PC-9 (cell line): ENCODE measurements around the gene GADD45G. TPM values are rescaled to one million over a fixed set of nuclear protein-coding genes. Genes with fewer than 3 reads are reported as not detected.

ENCODE experiments used
- BruUV-seq: library from RNA; stranded (reverse); fragments of 400-500 nt; replicated peaks from 2 replicates; lab custom pipeline; 2021; lab: Mats Ljungman, UMichigan
- CTCF ChIA-PET: fragments of 300-600 bp; sonication (Branson Sonifier 250); formaldehyde crosslinking; loops from one replicate; lab custom pipeline; 2022; ENCODE audit warnings: antibody characterized with exemption; lab: Charles Lee
- POLR2A ChIA-PET: fragments of 300-600 bp; sonication (Branson Sonifier 250); formaldehyde crosslinking; loops from one replicate; lab custom pipeline; 2022; ENCODE audit warnings: antibody characterized with exemption; ENCODE audit not compliant: unreplicated experiment; lab: Charles Lee
- DNase-seq, 2 experiments: peaks; one replicate each; pipeline versions ENCODE4 v3.0.0 to v3.0.0-alpha.2; 2015 to 2022; ENCODE audit warnings: mixed read lengths in 1 of 2
- H2AFZ ChIP-seq: fragments of 200-600 bp; sonication (generic); 2 replicates; pipeline ENCODE4 v1.8.1; 2017; ENCODE audit warnings: antibody characterized with exemption
- H3F3A ChIP-seq: fragments of 200-600 bp; sonication (generic); 2 replicates; pipeline ENCODE4 v1.8.1; 2017; ENCODE audit warnings: antibody characterized with exemption, mild to moderate bottlenecking, low read depth; ENCODE audit not compliant: insufficient read depth
- H3K27ac ChIP-seq: fragments of 200-600 bp; sonication (generic); 2 replicates; pipeline ENCODE4 v1.6.1; 2016; ENCODE audit warnings: mixed run types
- H3K27me3 ChIP-seq: fragments of 200-600 bp; sonication (generic); 2 replicates; pipeline ENCODE4 v1.6.1; 2016; ENCODE audit warnings: low read depth, mixed run types; ENCODE audit not compliant: insufficient read depth
- H3K36me3 ChIP-seq: fragments of 200-600 bp; sonication (generic); 2 replicates; pipeline ENCODE4 v1.6.1; 2016; ENCODE audit warnings: low read depth, mixed run types
- H3K4me1 ChIP-seq: fragments of 200-600 bp; sonication (generic); replicated peaks from 2 replicates; pipeline ENCODE4 v1.6.1; 2016; ENCODE audit warnings: mixed run types; ENCODE audit not compliant: insufficient read depth
- H3K4me2 ChIP-seq: fragments of 200-600 bp; sonication (generic); 2 replicates; pipeline ENCODE4 v1.6.1; 2017; ENCODE audit warnings: mixed run types
- H3K4me3 ChIP-seq: fragments of 200-600 bp; sonication (generic); 2 replicates; pipeline ENCODE4 v1.6.1; 2016; ENCODE audit warnings: mixed run types
- H3K79me2 ChIP-seq: fragments of 200-600 bp; sonication (generic); 2 replicates; pipeline ENCODE4 v1.6.1; 2017; ENCODE audit warnings: low read depth, mixed run types
- H3K9me2 ChIP-seq: fragments of 200-600 bp; sonication (generic); 2 replicates; pipeline ENCODE4 v1.8.1; 2017; ENCODE audit warnings: mild to moderate bottlenecking; ENCODE audit not compliant: insufficient read depth
- H3K9me3 ChIP-seq: fragments of 200-600 bp; sonication (generic); 2 replicates; pipeline ENCODE4 v1.8.1; 2016; ENCODE audit warnings: low read depth; ENCODE audit not compliant: insufficient read depth
- H4K20me1 ChIP-seq: fragments of 200-600 bp; sonication (generic); 2 replicates; pipeline ENCODE4 v1.8.1; 2017; ENCODE audit not compliant: insufficient read depth
- CTCF ChIP-seq: fragments of 200-600 bp; sonication (generic); conservative IDR thresholded peaks from 2 replicates; pipeline ENCODE4 v1.6.1; 2017; ENCODE audit warnings: mixed run types, antibody characterized with exemption, mild to moderate bottlenecking, moderate library complexity
- EZH2 ChIP-seq: fragments of 200-600 bp; sonication (generic); IDR thresholded peaks from 2 replicates; pipeline ENCODE4 v1.8.0; 2017; ENCODE audit warnings: antibody characterized with exemption, low read depth
- intact Hi-C: fragments of 100-400 bp; cut with micrococcal nuclease; formaldehyde crosslinking; loops from one replicate; pipeline ENCODE4 v1.10.0; 2022; ENCODE audit not compliant: unreplicated experiment
- total RNA-seq: library from RNA; stranded (reverse); gene quantifications from 2 replicates; pipeline ENCODE4 v1.2.3, GENCODE V29; 2021

Gene GADD45G
- total RNA-seq, 1 experiment from 2014 or later = 2.4 TPM

GRCh38 chr9:89598363-89598713 lies 6.5 kb upstream of the GADD45G start:
- ChIA-PET CTCF (interaction anchor here (0.9 to 1.8 kb wide), 5 partner anchors 203 to 1271 kb away, joined by 3 to 12 read pairs (median 5); no protein-coding TSS in a partner anchor), POLR2A (no interaction called here)
- H4K20me1 ChIP-seq = no peaks in the 10 kb centered on the region; the same call in 1 of the 2 replicates
- H3K4me3 ChIP-seq = no peak overlapping the region
- H2AFZ ChIP-seq = no peak overlapping the region
- no peak overlapping the region for H3K4me2 ChIP-seq
- no peak for DNase-seq
- H3K27me3 ChIP-seq = peaks cover 91% of the 10 kb centered on the region
- H3K36me3 ChIP-seq = no peaks in the 10 kb centered on the region
- no TSS peak for BruUV-seq
- H3K79me2 ChIP-seq = no peaks in the 10 kb centered on the region
- TF ChIP-seq EZH2 (no peak), CTCF (peak; percentile 34; the same call in 1 of the 2 replicates)
- no peaks in the 10 kb centered on the region for H3F3A ChIP-seq
- intact Hi-C loops = loop anchor here (1.0 to 5.0 kb wide), 4 partner anchors 504 to 1646 kb away; no protein-coding TSS in a partner anchor
- H3K9me2 ChIP-seq = no peaks in the 10 kb centered on the region
- no peaks in the 10 kb centered on the region for H3K4me1 ChIP-seq
- H3K27ac ChIP-seq = no peak overlapping the region
- H3K9me3 ChIP-seq = no peaks in the 10 kb centered on the region

GRCh38 chr9:89598926-89599325 lies 5.9 kb upstream of the GADD45G start:
- H4K20me1 ChIP-seq = no peaks in the 10 kb centered on the region; the same call in 1 of the 2 replicates
- H3K27me3 ChIP-seq = peaks cover 88% of the 10 kb centered on the region
- no peak for DNase-seq
- H3K36me3 ChIP-seq = no peaks in the 10 kb centered on the region
- H3F3A ChIP-seq = no peaks in the 10 kb centered on the region
- H3K4me3 ChIP-seq = no peak overlapping the region
- intact Hi-C loops = loop anchor here (1.0 to 5.0 kb wide), 4 partner anchors 503 to 1647 kb away; no protein-coding TSS in a partner anchor
- POLR2A ChIA-PET = no interaction called here
- BruUV-seq = no TSS peak
- H3K4me2 ChIP-seq = no peak overlapping the region
- no peak overlapping the region for H3K27ac ChIP-seq
- no peak overlapping the region for H2AFZ ChIP-seq
- no peaks in the 10 kb centered on the region for H3K9me2 ChIP-seq
- no peak for TF ChIP-seq EZH2
- no peak for TF ChIP-seq CTCF
- H3K79me2 ChIP-seq = no peaks in the 10 kb centered on the region
- H3K4me1 ChIP-seq = no peaks in the 10 kb centered on the region
- H3K9me3 ChIP-seq = no peaks in the 10 kb centered on the region
- CTCF ChIA-PET = interaction anchor here (0.9 to 1.8 kb wide), 4 partner anchors 202 to 1271 kb away, joined by 3 to 12 read pairs (median 6); no protein-coding TSS in a partner anchor

GRCh38 chr9:89600831-89601230 lies 4.0 kb upstream of the GADD45G start:
- Histone ChIP-seq H2AFZ (no peak overlapping the region), H3K27ac (no peak overlapping the region), H3K4me1 (no peaks in the 10 kb centered on the region), H3F3A (no peaks in the 10 kb centered on the region), H3K9me2 (no peaks in the 10 kb centered on the region), H4K20me1 (no peaks in the 10 kb centered on the region; the same call in 1 of the 2 replicates), H3K4me2 (no peak overlapping the region), H3K4me3 (no peak overlapping the region), H3K36me3 (no peaks in the 10 kb centered on the region), H3K79me2 (no peaks in the 10 kb centered on the region), H3K27me3 (peaks cover 69% of the 10 kb centered on the region), H3K9me3 (no peaks in the 10 kb centered on the region)
- ChIA-PET CTCF (no interaction called here), POLR2A (no interaction called here)
- TF ChIP-seq CTCF (no peak), EZH2 (no peak)
- BruUV-seq = no TSS peak
- intact Hi-C loops = loop anchor here (5.0 to 10.0 kb wide), 2 partner anchors 394 to 1156 kb away; no protein-coding TSS in a partner anchor
- DNase-seq = no peak
